ENCODE results near the gene NCR1. TPM values are rescaled to one million over a fixed set of nuclear protein-coding genes. Genes with fewer than 3 reads are reported as not detected.
"Not testable (repeated sequence)": the region's sequence is repeated elsewhere in the genome, so short reads cannot be mapped to it uniquely, and the experiment has no call there.

Gene NCR1
- total RNA-seq, 2 experiments from 2014 or later, result 0.34 to 0.50 TPM

DNA sequence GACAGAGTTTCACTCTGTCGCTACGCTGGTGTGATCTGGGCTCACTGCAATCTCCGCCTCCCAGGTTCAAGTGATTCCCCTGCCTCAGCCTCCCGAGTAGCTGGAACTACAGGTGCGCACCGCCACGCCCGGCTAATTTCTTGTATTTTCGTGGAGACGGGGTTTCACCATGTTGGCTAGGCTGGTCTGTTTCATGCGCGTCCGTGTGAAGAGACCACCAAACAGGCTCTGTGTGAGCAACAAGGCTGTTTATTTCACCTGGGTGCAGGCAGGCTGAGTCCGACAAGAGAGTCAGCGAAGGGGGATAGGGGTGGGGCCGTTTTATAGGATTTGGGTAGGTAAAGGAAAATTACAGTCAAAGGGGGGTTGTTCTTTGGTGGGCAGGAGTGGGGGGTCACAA, 11.8 kb upstream of the NCR1 start:
- H3K36me3 Mint-ChIP-seq; H3K4me3 Mint-ChIP-seq; DNase-seq; H3K4me1 Mint-ChIP-seq; H3K27ac Mint-ChIP-seq; ATAC-seq (ENCODE audit: low read depth); H3K9me3 Mint-ChIP-seq: not testable (repeated sequence)
- H3K27me3 Mint-ChIP-seq, result peaks cover 10% of the 10 kb centered on the region
- POLR2A ChIA-PET, result interaction anchor here (0.7 kb wide), 1 partner anchor 26 kb away, joined by 3 read pairs; no protein-coding TSS in a partner anchor

DNA sequence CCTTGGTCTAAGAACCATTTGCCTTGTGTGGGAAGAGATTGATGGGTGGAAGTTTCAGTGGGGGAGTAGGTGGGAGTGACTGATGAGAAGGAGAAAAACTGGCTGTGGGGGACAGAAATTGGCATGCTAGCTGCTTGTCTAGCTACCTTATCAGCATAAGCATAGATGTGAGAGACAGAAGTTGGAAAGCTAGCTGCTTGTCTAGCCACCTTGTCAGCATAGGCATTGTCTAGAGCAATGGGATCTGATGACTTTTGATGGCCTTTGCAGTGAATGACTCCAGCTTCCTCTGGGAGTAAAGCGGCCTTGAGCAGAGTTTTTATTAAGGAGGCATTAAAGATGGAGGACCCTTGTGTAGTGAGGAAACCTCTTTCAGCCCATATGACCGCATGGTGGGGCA, 9.9 kb upstream of the NCR1 start:
- DNase-seq (no peak), ATAC-seq (ENCODE audit: low read depth) (no peak)
- Mint-ChIP-seq H3K9me3 (no peaks in the 10 kb centered on the region), H3K27ac (no peak overlapping the region), H3K27me3 (peaks cover 7% of the 10 kb centered on the region), H3K4me1 (no peaks in the 10 kb centered on the region), H3K36me3 (no peaks in the 10 kb centered on the region), H3K4me3 (no peak overlapping the region)
- POLR2A ChIA-PET, result no interaction called here

DNA sequence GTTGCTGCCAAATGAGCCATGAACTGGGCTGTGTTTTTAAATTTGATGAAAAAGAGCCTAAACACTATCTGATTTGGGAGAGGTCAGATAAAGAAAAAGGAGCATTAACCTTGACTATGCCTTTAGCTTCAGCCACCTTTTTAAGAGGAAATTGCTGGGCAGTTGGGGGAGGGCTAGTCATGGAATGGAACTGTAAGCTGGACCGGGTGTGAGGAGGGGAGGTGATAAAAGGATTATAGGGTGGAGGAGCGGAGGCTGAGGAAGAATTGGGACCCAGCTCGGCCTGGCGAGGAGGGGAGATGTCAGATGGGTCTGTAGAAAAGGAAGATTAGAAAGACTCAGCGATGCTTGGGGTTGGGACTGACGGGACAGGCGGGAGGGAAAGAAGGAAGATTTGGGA, 7.3 kb upstream of the NCR1 start:
- H3K4me3 Mint-ChIP-seq; DNase-seq; H3K4me1 Mint-ChIP-seq; H3K27ac Mint-ChIP-seq; H3K36me3 Mint-ChIP-seq; H3K27me3 Mint-ChIP-seq; ATAC-seq (ENCODE audit: low read depth); POLR2A ChIA-PET; H3K9me3 Mint-ChIP-seq: not testable (repeated sequence)

DNA sequence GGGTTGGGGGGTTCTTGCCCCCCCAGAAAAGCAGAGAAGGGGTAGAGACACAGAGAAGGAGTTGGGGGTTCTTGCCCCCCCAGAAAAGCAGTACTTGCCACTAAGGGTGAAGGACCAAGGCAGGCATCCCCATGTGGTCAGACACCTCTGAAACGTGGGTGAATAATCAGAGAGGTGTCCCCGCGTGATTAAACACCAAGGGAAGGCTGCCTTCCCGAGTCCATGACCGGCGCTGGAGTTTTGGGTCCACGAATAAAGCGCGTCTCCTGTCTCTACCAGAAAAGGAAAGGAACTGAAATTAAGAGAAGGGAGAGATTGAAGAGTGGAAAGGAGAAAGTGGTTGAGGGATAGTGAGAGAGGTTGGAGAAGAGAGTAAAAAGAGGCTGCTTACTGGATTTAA, 6.3 kb upstream of the NCR1 start:
- H3K9me3 Mint-ChIP-seq; H3K36me3 Mint-ChIP-seq; H3K27ac Mint-ChIP-seq; DNase-seq; H3K4me3 Mint-ChIP-seq; POLR2A ChIA-PET; H3K27me3 Mint-ChIP-seq; H3K4me1 Mint-ChIP-seq; ATAC-seq (ENCODE audit: low read depth): not testable (repeated sequence)

DNA sequence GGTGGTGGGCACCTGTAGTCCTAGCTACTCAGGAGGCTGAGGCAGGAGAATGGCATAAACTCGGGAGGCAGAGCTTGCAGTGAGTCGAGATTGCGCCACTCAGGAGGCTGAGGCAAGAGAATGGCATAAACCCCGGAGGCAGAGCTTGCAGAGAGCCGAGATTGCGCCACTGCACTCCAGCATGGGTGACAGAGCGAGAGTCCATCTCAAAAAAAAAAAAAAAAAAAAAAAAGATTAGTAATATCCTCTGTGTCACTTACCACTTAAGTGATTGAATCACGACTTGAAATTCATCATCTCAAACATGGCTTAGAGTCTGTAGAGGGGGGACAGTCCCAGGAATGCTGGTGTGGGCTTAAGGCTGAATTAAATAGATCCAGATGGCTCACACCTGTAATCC, 4.8 kb upstream of the NCR1 start:
- H3K27ac Mint-ChIP-seq; H3K4me3 Mint-ChIP-seq; H3K9me3 Mint-ChIP-seq; ATAC-seq (ENCODE audit: low read depth); POLR2A ChIA-PET; H3K4me1 Mint-ChIP-seq; H3K36me3 Mint-ChIP-seq; DNase-seq: not testable (repeated sequence)
- H3K27me3 Mint-ChIP-seq, result peaks cover 10% of the 10 kb centered on the region

DNA sequence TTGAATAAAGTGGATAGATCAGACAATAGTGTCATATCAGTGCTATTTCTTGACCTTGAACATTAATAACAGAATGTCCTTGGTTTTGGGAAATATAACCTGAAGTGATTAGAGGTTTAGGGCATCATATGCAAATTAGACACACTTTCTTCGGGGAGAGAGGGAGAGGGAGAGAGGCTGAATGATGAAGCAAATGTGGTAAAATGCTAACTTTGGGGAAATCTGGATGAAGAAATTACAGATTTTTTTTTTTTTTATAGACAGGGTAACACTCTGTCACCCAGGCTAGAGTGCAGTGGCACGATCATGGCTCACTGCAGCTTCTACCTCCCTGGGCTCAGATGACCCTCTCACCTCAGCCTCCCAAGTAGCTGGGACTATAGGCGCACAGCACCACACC, 3.9 kb upstream of the NCR1 start:
- POLR2A ChIA-PET, result no interaction called here
- no peaks in the 10 kb centered on the region for H3K36me3 Mint-ChIP-seq
- H3K4me1 Mint-ChIP-seq, result peaks cover 5% of the 10 kb centered on the region
- no peak overlapping the region for H3K27ac Mint-ChIP-seq
- H3K27me3 Mint-ChIP-seq, result peaks cover 7% of the 10 kb centered on the region
- H3K9me3 Mint-ChIP-seq, result no peaks in the 10 kb centered on the region
- ATAC-seq (ENCODE audit: low read depth), result no peak
- DNase-seq, result no peak
- H3K4me3 Mint-ChIP-seq, result no peak overlapping the region

DNA sequence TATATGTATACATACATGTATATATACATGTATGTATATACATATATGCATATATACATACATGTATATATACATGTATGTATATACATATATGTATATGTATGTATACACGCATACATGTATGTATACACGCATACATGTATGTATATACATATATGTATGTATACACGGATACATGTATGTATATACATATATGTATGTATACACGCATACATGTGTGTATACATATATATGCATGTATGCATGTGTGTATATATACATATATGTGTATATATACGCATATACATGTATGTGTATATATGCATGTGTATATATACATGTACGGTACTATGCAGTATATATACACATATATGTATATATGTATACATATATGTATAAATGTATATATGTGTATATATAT, 2.6 kb upstream of the NCR1 start:
- Mint-ChIP-seq H3K4me1 (peaks cover 5% of the 10 kb centered on the region), H3K36me3 (no peaks in the 10 kb centered on the region), H3K4me3 (no peak overlapping the region), H3K27ac (no peak overlapping the region), H3K27me3 (peaks cover 7% of the 10 kb centered on the region), H3K9me3 (no peaks in the 10 kb centered on the region)
- DNase-seq, result no peak
- POLR2A ChIA-PET, result no interaction called here
- ATAC-seq (ENCODE audit: low read depth), result no peak

DNA sequence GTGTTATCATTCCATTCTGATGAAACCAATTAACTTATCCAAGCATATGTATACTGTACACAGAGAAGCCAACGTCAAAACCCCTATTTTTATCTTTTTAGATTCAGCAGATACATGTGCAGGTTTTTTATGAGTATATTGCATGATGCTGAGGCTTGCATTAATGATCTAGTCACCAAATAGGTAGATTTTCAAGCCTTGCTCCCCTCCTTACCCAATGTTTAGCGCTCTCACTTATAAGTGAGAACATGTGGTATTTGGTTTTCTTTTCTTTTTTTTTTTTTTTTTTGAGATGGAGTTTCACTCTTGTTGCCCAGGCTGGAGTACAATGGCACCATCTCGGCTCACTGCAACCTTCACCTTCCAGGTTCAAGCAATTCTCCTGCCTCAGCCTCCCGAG, 1.7 kb upstream of the NCR1 start:
- not testable (repeated sequence) for H3K36me3 Mint-ChIP-seq; ATAC-seq (ENCODE audit: low read depth); H3K4me1 Mint-ChIP-seq; H3K4me3 Mint-ChIP-seq; H3K27ac Mint-ChIP-seq; H3K27me3 Mint-ChIP-seq; H3K9me3 Mint-ChIP-seq; DNase-seq
- POLR2A ChIA-PET, result interaction anchor here (0.6 kb wide), 1 partner anchor 13 kb away, joined by 3 read pairs; no protein-coding TSS in a partner anchor

DNA sequence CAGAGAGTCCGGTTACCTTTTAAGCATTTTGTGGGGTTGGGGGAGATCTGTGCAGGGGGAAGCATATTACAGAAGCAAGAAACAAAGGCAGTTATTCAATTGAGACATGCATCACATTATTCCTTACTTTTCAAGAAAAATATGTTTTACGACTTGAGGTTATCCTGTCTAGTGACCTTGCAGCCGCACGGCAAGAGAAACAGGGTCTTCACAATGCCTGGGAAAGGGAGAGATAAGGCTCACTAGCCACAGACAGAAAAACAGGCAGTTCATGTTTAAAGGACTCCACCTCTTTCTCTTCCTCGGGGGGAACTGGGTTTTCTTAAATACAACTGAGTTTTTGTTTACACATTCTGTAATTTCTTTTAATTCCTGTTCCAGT, 536 bp upstream of the NCR1 start:
- no peak for DNase-seq
- H3K27me3 Mint-ChIP-seq, result peaks cover 7% of the 10 kb centered on the region
- POLR2A ChIA-PET, result no interaction called here
- H3K4me3 Mint-ChIP-seq, result no peak overlapping the region
- ATAC-seq (ENCODE audit: low read depth), result no peak
- H3K36me3 Mint-ChIP-seq, result no peaks in the 10 kb centered on the region
- H3K27ac Mint-ChIP-seq, result no peak overlapping the region
- H3K4me1 Mint-ChIP-seq, result peaks cover 5% of the 10 kb centered on the region
- H3K9me3 Mint-ChIP-seq, result no peaks in the 10 kb centered on the region

DNA sequence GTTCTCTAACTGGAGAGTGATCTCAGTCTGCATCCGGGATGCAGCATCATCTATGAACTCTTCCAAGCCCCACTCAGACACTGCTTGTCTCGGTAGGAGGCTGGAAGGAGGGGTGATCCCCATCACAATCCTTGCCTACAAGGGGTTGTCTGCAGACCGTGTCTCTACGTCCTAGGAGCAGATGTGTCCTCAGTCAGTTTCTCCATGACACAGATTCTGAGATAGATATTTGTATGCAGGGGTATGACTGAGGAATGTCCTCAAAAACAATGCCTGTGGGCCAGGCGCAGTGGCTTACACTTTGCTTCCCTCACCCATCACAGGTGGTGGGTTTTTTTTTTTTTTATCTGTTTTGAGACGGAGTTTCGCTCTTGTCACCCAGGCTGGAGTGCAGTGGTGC, 871 bp downstream of the NCR1 start:
- DNase-seq (no peak), ATAC-seq (ENCODE audit: low read depth) (no peak)
- Mint-ChIP-seq H3K9me3 (no peaks in the 10 kb centered on the region), H3K36me3 (no peaks in the 10 kb centered on the region), H3K27me3 (peaks cover 7% of the 10 kb centered on the region), H3K27ac (no peak overlapping the region), H3K4me1 (peaks cover 5% of the 10 kb centered on the region), H3K4me3 (no peak overlapping the region)
- POLR2A ChIA-PET, result no interaction called here

DNA sequence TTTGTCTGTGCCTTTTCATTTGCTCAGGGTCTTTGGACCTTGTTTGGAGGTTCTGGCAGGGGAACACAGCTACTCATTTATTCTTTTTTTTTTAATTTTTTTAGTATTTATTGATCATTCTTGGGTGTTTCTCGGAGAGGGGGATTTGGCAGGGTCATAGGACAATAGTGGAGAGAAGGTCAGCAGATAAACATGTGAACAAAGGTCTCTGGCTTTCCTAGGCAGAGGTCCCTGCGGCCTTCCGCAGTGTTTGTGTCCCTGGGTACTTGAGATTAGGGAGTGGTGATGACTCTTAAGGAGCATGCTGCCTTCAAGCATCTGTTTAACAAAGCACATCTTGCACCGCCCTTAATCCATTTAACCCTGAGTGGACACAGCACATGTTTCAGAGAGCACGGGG, 2.0 kb downstream of the NCR1 start:
- H3K36me3 Mint-ChIP-seq; H3K4me1 Mint-ChIP-seq; H3K4me3 Mint-ChIP-seq; DNase-seq; H3K27me3 Mint-ChIP-seq; H3K9me3 Mint-ChIP-seq; H3K27ac Mint-ChIP-seq; ATAC-seq (ENCODE audit: low read depth); POLR2A ChIA-PET: not testable (repeated sequence)

DNA sequence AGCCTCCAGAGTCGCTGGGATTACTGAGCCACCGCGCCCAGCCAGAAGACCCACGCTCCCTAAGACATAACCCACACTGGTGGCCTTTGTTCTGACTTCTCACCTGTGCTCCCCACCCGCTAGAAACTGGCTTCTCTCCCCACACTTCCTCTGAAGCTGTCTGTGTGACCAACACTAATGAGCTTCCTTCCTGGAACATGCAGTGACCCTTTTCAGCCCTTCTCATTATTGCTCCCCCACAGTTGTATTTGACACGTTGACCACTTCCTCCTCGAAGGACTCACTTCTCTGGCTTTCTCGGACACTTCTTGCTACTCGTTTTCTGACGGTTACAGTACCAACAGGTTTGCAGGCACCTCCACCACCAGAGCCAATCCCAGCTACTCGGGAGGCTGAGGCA, 10.9 kb downstream of the NCR1 start:
- no peaks in the 10 kb centered on the region for H3K36me3 Mint-ChIP-seq
- POLR2A ChIA-PET, result interaction anchor here (0.7 kb wide), 1 partner anchor 19 kb away, joined by 10 read pairs; no protein-coding TSS in a partner anchor

DNA sequence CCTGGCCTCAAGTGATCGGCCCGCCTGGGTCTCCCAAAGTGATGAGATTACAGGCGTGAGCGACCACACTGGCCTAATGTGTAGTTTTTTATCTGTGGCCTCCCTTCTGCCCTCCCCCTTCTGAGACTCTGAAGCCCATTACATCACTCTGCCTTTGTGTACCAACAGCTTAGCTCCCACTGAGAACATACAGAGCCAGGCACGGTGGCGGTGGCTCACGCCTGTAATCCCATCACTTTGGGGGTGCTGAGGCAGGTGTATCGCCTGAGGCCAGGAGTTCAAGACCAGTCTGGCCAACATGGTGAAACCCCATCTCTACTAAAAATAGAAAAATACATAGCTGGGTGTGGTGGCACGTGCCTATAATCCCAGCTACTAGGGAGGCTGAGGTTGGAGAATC, 12.6 kb downstream of the NCR1 start:
- Mint-ChIP-seq H3K4me3 (no peak overlapping the region), H3K4me1 (peaks cover 12% of the 10 kb centered on the region), H3K36me3 (no peaks in the 10 kb centered on the region), H3K27ac (no peak overlapping the region), H3K27me3 (peaks cover 11% of the 10 kb centered on the region), H3K9me3 (no peaks in the 10 kb centered on the region)
- POLR2A ChIA-PET, result no interaction called here
- no peak for ATAC-seq (ENCODE audit: low read depth)
- DNase-seq, result no peak

More for the DNA sequence above, 10.9 kb downstream of the NCR1 start:
- Mint-ChIP-seq H3K9me3 (no peaks in the 10 kb centered on the region), H3K27me3 (peaks cover 5% of the 10 kb centered on the region), H3K4me3 (no peak overlapping the region), H3K27ac (peak overlapping the region; percentile 21), H3K4me1 (peaks cover 12% of the 10 kb centered on the region)
- DNase-seq (no peak), ATAC-seq (ENCODE audit: low read depth) (no peak)

DNA sequence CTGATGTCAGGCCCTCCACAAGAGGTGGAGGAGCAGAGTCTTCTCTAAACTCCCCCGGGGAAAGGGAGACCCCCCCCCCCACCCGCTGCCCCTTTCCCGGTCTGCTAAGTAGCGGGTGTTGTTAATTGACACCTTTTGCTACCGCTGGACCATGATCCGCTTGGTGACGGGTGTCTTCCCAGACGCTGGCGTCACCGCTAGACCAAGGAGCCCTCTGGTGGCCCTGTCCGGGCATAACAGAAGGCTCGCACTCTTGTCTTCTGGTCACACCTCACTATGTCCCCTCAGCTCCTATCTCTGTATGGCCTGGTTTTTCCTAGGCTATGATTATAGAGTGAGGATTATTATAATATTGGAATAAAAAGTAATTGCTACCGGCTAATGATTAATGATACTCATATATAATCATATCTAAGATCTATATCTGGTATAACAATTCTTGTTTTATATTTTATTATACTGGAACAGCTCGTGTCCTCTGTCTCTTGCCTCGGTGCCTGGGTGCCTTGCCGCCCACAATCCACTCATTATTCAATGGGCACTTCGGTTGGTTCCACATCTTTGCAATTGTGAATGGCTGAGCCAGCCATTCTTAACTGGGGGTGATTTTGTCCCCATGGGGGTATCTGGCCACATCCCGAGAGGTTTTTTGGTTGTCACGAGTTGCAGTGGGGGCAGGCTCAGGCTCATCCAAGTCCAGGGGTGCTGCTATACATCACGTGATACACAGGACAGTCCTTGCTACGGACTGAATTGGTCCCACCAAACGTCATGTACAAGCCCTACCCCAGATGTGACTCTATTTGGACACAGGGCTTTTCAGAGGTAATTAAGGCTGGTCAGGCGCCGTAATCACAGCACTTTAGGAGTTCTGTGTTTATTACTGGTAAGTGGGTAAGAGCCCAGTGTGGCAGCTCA, 14.0 kb downstream of the NCR1 start:
- not testable (repeated sequence) for H3K4me3 Mint-ChIP-seq; H3K27ac Mint-ChIP-seq; ATAC-seq (ENCODE audit: low read depth); DNase-seq; H3K9me3 Mint-ChIP-seq; H3K36me3 Mint-ChIP-seq
- peaks cover 10% of the 10 kb centered on the region for H3K27me3 Mint-ChIP-seq
- POLR2A ChIA-PET, result interaction anchor here (0.6 kb wide), 1 partner anchor 26 kb away, joined by 3 read pairs; no protein-coding TSS in a partner anchor
- H3K4me1 Mint-ChIP-seq, result peaks cover 12% of the 10 kb centered on the region
